Measurements from ENCODE around the gene TH. TPM values are rescaled to one million over a fixed set of nuclear protein-coding genes. Genes with fewer than 3 reads are reported as not detected.

The TH gene
- total and polyA plus RNA-seq, 9 of the 15 experiments (the other 6 are each of a cell fraction or from before 2014, with no cell fraction given): not detected

DNA sequence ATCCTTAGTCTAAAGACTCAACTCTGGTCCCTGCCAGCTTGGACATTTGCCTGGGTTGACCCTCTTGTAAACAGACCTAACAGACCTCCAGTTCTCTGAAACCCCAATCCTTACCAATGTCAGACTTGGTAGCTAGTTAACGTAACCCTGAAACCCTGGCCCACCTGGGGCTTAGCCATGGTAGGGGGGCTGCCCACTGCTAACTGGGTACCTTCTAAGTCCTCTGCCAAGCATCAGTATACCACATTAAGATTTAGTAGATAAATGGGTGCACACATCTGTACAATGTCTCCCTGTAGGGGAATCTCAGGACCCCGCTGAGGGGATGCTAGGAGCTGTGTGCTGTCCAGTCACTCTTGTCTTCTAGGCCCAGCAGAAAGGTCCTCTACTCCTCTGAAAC lies 29.9 kb upstream of the TH start (continued):
- TF ChIP-seq, protein P1, sequence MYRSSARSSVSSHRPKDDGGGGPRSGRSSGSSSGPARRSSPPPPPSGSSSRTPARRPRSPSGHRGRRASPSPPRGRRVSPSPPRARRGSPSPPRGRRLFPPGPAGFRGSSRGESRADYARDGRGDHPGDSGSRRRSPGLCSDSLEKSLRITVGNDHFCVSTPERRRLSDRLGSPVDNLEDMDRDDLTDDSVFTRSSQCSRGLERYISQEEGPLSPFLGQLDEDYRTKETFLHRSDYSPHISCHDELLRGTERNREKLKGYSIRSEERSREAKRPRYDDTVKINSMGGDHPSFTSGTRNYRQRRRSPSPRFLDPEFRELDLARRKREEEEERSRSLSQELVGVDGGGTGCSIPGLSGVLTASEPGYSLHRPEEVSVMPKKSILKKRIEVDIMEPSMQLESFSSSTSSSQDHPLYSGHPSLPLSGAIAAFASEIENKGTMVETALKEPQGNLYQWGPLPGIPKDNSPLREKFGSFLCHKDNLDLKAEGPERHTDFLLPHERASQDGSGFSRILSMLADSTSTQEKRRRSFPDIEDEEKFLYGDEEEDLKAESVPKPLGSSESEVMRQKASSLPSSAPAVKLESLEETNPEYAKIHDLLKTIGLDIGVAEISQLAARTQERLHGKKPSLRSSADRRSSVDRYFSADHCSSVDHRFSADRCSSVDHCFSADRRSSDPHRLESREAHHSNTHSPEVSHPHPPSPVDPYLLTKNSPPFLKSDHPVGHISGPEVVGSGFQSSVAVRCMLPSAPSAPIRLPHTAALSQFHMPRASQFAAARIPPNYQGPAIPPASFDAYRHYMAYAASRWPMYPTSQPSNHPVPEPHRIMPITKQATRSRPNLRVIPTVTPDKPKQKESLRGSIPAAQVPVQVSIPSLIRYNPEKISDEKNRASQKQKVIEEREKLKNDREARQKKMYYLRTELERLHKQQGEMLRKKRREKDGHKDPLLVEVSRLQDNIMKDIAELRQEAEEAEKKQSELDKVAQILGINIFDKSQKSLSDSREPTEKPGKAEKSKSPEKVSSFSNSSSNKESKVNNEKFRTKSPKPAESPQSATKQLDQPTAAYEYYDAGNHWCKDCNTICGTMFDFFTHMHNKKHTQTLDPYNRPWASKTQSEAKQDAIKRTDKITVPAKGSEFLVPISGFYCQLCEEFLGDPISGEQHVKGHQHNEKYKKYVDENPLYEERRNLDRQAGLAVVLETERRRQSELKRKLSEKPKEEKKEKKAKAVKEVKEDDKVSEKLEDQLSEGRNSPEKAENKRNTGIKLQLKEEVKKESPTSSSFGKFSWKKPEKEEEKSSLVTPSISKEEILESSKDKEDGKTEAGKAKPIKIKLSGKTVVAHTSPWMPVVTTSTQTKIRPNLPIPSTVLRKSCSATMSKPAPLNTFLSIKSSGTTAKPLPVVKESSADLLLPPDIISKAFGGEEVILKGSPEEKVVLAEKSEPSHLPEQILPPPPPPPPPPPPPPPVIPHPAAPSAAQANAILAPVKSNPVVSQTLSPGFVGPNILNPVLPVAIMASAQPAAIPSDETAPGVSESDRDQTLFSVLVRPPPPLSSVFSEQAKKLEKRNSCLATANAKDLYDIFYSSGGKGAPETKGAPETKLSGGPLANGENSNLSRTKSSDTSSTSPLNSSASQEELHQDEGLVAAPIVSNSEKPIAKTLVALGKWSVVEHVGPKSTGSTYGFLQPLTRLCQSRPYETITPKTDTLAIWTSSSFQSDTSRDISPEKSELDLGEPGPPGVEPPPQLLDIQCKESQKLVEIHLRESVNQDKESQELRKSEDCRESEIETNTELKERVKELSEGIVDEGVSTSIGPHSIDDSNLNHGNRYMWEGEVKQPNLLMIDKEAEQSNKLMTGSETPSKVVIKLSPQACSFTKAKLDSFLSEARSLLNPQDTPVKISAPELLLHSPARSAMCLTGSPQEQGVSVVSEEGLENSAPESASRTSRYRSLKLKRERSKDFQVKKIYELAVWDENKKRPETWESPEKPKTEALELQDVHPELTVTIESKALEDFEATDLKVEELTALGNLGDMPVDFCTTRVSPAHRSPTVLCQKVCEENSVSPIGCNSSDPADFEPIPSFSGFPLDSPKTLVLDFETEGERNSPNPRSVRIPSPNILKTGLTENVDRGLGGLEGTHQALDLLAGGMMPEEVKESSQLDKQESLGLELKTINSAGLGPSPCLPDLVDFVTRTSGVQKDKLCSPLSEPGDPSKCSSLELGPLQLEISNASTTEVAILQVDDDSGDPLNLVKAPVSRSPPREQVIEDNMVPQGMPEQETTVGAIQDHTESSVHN (IDR thresholded peaks at IDR 0.05; ENCODE audit: borderline replicate concordance in 1 of 2, low read depth in 1 of 2): no peak
- no peak for TF ChIP-seq DNMT1 (IDR thresholded peaks at IDR 0.05)
- TF ChIP-seq, protein P2, sequence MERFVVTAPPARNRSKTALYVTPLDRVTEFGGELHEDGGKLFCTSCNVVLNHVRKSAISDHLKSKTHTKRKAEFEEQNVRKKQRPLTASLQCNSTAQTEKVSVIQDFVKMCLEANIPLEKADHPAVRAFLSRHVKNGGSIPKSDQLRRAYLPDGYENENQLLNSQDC (CRISPR knock-in tag; IDR thresholded peaks at IDR 0.05): no peak
- no peak for TF ChIP-seq ZNF583 (CRISPR knock-in tag; IDR thresholded peaks at IDR 0.05)
- no peak for TF ChIP-seq HMGN3 (IDR thresholded peaks at IDR 0.05; ENCODE audit: borderline replicate concordance, extremely low read depth, insufficient read length, low read depth, low read length)
- TF ChIP-seq, protein P3, sequence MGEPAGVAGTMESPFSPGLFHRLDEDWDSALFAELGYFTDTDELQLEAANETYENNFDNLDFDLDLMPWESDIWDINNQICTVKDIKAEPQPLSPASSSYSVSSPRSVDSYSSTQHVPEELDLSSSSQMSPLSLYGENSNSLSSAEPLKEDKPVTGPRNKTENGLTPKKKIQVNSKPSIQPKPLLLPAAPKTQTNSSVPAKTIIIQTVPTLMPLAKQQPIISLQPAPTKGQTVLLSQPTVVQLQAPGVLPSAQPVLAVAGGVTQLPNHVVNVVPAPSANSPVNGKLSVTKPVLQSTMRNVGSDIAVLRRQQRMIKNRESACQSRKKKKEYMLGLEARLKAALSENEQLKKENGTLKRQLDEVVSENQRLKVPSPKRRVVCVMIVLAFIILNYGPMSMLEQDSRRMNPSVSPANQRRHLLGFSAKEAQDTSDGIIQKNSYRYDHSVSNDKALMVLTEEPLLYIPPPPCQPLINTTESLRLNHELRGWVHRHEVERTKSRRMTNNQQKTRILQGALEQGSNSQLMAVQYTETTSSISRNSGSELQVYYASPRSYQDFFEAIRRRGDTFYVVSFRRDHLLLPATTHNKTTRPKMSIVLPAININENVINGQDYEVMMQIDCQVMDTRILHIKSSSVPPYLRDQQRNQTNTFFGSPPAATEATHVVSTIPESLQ (CRISPR knock-in tag; IDR thresholded peaks at IDR 0.05): no peak
- TF ChIP-seq SMAD4 (CRISPR knock-in tag; conservative IDR thresholded peaks at IDR 0.05): no peak

All from K562 (cell line).